GM18511 (cell line): ENCODE results near the gene ROBO1.
"Not testable (repeated sequence)": the region's sequence is repeated elsewhere in the genome, so short reads cannot be mapped to it uniquely, and the experiment has no call there.

Experiments used
- ATAC-seq: cut with Tn5 transposase; IDR thresholded peaks from one replicate; pipeline ENCODE4 v1.9.1; 2021; ENCODE audit warnings: mild to moderate bottlenecking, moderate library complexity; ENCODE audit not compliant: unreplicated experiment

The ROBO1 gene

DNA sequence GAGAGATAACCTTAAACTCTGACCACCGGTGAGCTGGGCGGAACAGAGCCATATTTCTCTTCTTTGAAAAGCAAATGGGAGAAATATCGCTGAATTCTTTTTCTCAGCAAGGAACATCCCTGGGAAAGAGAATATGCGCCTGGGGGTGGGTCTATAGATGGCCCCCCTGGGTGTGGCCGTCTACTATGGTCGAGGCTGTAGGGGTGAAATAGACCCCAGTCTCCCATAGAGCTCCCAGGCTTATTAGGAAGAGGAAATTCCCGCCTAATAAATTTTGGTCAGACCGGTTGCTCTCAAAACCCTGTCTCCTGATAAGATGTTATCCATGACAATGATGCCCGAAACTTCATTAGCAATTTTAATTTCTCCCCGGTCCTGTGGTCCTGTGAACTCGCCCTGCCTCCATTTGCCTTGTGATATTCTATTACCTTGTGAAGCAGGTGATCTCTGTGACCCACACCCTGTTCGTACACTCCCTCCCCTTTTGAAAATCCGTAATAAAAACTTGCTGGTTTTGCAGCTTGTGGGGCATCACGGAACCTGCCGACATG, 441.9 kb downstream of the ROBO1 start:
- ATAC-seq = not testable (repeated sequence)

DNA sequence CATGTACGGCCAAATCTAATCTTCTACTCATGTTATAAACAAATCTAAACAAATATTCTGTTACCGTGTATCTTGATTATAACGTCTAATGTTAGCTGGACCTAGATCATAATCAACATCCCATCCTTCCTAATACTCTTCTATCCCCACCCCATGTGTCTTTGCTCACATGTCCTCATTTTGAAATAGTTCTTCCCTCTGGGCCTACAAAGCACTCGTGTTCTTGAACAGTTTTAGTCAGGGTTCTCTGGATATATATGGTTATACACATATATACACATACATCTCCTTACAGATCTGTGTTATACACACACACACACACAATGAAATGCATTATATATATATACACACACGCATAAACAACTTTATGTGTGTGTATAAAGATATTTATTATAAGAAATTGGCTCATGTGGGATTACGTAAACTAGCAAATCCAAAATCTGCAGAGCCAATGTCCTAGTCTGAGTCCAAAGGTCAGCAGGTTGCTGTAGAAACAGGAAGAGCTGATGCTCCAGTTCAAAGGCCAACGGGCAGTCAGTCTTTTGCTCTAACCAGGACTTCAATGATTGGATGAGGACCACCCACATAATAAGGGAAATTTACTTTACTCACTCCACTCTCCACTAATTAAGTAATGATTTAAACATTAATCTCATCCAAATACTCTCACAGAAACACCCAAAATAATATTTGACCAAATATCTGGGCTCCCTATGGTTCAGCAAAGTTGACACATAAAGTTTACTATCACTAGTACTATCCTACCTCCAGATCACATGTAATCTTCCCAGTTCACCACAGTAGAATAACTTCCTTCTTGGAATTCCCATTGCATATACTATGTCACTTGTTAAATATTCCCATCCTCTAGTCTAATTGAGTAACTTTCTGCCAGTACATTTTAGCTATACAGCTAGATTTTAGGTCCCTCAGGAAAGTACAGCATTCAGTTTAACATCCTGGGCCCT, 450.0 kb downstream of the ROBO1 start:
- no peak for ATAC-seq

DNA sequence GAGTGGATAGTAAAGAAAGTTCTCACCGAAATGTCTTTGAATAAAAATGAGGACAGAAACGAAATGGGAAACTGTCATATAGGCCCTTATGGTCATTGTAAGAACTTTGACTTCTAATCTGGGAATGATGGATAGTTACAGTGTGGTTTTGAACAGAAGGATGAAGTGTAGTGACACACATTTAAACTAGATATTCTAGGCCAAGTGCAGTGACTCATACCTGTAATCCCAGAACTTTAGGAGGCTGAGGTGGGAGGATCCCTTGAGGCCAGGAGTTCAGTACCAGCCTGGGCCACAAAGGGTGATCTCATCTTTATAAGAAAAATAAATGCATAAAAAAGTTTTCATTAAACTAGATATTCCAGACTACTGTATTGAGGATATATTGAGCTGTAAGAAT, 452.8 kb downstream of the ROBO1 start:
- no peak for ATAC-seq

DNA sequence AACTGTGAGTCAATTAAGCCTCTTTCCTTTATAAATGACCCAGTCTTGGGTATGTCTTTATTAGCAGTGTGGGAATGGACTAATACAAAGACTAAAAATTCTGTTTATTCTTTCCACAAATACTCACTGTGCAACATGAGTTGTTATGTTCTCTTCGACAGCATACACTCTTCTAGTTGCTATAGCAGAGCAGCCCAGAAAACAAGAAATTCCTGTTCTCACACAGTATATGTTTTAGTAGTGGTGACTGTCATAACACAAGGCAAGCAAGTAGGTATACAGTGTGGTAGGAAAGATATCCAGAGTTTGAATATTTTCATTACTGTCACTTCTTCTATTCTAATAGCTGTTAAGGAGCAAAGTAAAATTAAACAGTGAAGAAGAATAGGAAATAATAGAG, 453.3 kb downstream of the ROBO1 start:
- ATAC-seq = no peak

DNA sequence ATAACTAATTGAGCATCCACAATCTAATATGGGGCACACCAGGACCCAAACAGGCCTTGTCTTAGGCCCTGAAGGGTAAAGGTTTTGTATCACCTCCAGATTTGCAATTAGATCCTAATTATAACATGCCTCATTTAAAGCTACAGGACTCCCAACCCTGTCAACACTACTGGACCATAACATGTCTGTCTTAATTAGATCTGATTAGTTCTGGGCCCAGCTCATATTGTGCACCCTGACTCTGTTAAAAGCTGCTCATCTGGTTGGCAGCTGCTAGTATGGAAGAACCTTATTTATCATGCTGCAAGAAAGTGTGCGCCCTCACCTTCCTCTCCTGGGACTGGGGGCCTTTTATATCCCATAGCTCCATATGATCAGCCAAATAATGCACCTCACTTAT, 457.8 kb downstream of the ROBO1 start:
- ATAC-seq = no peak

DNA sequence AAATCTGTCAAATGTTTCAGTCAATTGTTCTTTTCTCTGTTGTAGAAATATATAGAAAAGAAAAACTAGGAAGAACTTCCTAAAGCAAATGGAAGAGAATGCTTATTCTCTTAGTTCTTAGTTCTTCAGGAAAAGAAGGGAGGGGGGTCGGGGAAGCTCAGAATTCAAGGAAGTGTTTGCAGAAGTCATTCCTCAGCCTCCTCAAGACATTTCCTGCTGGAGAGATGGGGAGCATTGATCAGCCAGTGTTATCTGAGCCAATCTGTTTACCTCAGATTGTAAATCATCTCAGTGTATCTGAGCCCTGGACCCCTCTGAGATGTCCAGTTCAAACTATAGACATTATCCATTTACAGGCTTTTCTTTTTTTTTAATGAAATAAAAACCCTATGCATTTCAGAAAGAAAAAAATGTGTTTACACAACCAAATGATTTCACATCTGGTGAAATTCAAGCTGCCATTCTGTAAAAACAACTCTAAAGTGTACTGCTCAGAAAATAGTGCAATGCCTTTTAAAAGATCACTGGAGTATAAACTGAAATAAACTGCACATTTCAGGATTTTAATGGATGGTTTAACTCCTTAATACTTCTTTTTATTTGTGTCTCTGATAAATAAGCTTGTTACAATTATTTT, 460.7 kb downstream of the ROBO1 start:
- no peak for ATAC-seq

DNA sequence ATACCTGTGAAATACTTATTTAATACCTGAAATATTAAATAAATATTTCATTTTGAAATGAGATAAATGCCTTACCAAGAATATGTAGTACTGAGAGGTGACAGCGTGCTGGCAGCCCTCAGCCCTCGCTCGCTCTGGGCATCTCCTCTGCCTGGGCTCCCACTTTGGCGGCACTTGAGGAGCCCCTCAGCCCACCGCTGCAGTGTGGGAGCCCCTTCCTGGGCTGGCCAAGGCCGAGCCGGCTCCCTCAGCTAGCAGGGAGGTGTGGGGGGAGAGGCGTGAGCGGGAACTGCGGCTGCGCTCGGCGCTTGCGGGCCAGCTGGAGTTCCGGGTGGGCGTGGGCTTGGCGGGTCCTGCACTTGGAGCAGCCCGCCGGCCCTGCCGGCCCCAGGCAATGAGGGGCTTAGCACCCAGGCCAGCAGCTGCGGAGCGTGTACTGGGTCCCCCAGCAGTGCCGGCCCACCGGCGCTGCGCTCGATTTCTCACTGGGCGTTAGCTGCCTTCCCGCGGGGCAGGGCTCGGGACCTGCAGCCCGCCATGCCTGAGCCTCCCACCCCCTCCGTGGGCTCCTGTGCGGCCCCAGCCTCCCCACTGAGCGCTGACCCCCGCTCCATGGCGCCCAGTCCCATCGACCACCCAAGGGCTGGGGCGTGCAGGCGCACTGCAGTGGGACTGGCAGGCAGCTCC, 467.7 kb downstream of the ROBO1 start:
- not testable (repeated sequence) for ATAC-seq

DNA sequence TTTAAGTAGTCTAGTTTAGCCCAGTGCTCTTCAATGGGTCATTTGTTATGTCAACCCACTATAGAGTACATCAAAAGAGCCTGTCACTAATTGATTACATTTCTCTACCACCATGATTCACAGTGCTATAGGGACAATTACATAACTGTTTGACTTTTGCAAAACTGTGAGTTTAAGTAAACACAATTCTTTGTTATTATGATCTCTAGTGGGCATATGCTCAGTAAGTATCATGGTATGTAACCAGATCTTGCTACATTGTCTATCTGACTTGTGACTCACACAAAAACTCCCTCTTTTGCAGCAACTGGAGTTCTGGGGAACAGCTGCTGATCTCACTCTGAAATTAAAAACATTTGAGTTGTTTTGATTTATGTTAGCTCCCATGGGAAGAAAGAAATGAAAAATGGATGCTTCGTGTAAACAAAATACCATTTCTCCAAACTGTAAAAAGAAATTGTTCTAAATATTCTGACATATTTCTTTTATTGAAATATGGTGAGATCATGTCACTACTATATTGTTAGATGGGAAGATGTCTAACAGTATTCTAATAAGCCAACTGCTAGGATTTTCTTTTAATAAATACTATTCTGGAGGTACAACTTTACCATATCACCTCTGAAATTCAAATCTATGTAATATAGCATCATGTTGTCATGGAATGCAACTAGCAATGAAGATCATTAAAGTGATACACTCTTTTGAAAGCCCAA, 470.4 kb downstream of the ROBO1 start:
- ATAC-seq = no peak

DNA sequence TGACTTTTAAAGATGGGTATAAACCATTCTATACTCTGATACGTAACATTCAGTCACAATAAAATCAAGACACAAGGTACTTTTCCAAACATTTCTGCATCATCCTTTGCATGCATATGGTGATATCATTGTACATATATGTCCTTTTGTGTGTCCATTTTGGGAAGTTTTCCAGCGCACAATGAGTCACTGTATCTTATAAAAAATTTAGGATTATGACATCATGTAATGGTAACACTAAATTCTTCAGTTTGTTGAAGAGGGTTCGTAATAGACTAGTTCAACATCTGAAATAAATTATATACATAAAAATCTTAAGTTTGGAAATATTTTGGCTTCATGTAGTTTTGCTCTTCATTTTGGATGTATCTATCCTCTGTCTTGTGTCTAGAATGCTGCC, 480.9 kb downstream of the ROBO1 start:
- ATAC-seq = no peak

DNA sequence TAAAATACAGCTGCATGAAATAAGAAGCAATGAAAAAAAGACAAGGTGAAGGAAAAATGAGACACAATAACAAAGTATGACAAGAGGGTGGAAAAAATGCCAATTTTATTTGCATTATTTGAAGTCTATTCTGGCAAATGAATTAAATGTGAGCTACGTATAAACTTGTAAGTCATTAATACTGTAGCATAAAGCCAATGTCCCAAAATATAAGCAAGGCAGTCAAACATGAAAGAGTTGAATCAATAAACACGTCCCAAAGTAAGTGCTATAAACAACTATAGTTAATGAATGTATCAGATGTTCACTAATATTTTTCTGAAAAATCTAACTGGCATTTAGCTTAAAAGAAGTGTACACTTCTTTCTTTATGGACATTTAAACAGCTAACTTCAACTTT, 481.9 kb downstream of the ROBO1 start:
- no peak for ATAC-seq

DNA sequence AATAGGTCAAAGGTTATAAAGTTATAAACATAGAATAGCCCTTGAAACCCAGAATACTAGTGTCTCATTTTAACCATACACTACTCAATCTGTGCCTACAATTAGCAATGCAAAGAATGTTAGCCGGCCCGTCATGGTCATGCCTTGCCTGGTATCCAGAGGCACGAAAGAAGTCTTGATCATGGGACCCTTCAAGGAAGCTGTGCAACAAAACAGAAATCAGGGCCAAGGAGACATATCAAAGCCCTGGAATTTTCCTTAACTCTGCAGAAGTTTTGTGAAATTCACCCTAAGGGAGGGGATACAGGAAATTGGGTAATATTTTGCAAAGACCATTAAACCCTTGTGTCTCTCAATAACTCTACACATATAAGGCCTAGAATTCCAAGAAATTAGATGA, 482.4 kb downstream of the ROBO1 start:
- ATAC-seq = no peak

DNA sequence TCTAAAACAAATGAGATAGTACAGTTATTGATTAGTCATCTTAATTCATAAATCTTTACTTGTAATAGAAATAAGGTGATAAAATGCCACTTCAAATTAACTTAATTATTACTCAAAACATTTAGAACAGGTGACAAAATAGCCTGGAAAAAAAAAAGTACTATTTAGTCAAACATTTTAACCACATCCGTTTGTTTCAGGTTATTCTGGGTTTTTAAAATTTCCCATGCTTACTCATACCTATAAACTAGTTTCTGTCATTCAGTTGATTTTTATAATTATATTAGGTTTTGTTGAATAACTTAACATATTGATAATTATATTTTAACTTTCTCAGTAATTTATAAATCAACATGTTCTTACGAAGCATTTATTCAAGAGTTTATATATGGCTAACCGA, 483.0 kb downstream of the ROBO1 start:
- no peak for ATAC-seq

DNA sequence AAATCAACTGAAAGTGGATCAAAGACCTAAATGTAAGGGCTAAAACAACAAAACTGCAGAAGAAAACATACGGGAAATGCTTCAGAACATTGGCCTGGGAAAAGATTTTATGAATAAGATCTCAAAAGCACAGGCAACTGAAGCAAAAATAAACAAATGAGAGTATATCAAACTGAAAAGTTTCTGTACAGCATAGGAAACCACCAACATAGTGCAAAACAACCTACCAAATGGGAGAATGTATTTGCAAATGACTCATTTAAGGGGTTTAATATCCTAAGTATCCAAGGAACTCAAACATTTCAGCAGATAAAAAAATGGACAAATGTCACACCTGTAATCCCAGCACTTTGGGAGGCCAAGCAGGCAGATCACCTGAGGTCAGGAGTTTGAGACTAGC, 489.1 kb downstream of the ROBO1 start:
- ATAC-seq = no peak

DNA sequence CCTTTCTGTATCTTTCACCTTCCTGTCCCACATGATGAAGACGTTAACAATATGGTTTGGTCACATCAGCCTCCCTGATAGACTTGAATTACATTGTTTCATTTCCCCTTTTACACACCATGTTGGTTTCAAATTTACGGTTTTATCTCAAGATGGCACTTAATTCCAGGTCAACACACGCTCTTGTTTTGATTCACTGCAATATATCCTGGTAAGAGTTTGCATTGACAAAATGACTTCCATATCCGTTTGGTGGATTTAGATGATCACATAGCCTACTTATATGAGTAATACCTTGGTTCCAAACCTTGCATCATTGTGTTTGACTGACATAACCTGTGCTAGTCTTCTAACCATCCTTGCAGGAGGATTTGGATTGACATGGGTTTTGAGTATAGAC, 499.4 kb downstream of the ROBO1 start:
- ATAC-seq = no peak

DNA sequence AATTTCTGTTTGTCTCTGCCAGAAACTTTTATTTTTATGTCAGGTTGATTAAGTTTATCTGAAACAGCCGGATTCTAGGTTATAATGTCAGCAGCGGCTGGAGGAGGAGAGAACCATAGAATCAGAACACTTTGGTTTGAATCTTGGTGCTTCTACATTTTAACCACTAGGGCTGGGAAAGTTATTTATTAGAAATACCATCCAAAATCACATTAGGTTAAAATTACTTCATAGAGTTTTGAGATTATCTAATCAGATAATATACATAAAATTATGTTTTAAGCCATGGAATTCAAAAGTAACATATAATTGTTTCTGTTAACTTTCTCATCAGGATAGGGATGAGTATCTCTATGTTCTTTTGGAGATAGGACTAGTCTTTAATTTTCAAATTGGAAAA, 502.9 kb downstream of the ROBO1 start:
- no peak for ATAC-seq

DNA sequence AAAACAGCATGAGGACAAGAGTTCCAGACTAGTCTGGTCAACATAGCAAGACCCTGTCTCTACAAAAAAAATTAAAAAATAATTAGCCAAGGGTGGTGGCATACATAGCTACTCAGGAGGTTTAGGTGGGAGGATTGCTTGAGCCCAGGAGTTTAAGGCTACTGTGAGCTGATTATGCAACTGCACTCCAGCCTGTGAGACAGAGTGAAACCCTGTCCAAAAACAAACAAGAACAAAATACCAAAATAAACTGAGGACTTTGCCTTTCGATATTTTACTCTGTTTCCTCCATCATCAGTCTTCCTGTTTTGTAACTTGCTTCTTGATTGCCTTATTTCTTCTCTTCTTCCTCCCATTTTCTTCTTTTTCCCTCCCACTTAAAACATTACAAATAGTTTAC, 504.4 kb downstream of the ROBO1 start:
- ATAC-seq = no peak

DNA sequence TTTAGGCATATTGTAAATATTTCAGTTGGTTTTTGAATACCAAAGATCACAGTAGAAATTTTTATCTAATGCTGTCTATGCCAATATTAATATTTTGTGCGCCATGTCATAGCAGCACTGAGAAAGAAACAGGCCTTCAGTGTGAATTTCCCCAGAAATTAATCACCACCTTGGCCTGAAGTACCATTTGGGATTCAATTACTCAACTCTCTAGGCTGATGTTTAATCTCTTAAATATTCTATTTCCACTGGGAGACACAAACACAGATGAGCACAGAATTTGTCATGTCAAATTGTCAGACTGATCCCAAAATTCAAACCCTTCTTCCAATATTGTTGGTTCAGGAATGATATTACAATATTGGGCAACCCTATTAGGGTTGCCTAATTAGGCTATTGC, 509.3 kb downstream of the ROBO1 start:
- no peak for ATAC-seq

DNA sequence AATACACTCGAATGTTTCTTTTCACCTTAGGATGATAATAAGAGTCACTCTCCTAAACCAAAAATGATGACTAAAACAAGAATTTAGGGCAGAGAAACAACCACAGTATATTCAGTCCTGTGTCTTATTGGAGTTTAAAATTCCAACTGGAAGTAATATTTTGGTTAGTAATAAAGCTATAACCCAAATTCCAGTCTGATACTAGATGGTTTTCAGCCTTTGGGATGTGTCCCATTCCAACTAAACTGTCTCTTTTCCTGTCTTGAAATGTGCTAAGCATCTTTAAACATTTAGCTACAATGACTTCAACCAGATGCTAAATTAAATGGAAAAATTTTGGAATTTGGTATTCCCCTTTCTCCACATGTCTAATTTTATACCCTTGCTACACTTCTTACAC, 510.0 kb downstream of the ROBO1 start:
- no peak for ATAC-seq

DNA sequence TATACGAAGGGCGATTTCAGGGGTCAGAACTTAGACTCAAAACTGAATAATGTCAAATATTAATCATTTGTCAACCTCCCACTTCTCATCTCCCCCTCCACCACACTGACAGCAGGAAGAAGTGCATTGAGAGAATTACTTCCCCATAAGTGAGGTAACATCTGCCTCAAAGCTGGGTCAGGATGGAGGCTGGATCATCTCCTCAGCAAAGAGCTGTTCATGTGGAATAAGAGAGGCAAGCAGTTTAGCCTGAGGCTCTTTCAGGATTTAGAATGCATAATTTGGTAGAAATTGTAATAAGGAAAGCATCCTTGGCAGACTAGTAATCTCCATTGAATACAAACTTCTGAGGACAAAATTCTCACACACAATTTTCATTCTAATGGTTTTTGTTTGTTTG, 512.1 kb downstream of the ROBO1 start:
- ATAC-seq = no peak

DNA sequence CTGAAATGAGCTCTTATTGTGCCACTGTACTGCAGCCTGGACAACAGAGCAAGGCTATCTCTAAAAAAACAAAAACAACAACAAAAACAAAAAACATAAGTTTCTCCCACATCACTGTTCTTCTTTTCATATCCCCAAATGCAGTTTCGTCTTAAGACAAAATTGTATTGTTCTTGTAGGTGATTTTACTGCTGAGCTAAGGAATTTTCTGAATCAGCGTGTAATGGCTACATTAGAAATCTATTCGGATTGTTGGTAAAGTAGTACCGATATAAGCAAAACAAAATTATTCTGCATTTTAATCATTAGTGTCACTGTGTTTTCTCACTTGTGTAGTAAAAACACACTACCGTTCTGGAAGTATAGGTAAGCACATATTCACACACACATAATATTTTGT, 512.5 kb downstream of the ROBO1 start:
- no peak for ATAC-seq

DNA sequence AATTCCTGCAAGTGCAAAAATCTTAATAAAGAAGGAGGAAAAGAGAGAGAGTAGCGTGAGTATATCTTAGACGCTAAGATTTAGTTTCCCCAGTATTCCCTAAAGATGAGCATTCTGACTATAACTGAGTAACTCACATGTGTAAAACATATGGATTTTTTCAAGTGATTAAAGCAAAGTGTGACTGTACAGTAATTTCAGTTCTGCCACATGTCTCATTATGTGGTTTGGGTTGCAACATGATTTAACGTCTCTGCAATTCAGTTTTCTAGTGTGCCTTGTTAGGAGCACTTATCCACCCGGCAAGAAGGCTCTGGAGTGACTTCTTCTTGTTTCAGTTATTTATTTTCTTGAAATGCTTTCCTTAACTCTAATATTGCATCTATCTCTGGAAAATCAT, 514.1 kb downstream of the ROBO1 start:
- ATAC-seq = no peak
